GM12891 (cell line): ENCODE data around the gene TSPAN9.

Experiments
- POLR2A ChIP-seq: IDR thresholded peaks from 2 replicates; pipeline ENCODE4 v1.6.1; 2011; ENCODE audit warnings: low read depth, low read length, control low read depth
- POLR2AphosphoS5 ChIP-seq: IDR thresholded peaks from 2 replicates; pipeline ENCODE4 v1.6.1; 2011; ENCODE audit warnings: low read depth, low read length, control low read depth
- POU2F2 ChIP-seq: IDR thresholded peaks from 2 replicates; pipeline ENCODE4 v1.6.1; 2011; ENCODE audit warnings: low read depth, mild to moderate bottlenecking, control low read depth, low read length, moderate library complexity
- SPI1 ChIP-seq: IDR thresholded peaks from 2 replicates; pipeline ENCODE4 v1.6.1; 2011; ENCODE audit warnings: low read depth, low read length, control low read depth
- TAF1 ChIP-seq: IDR thresholded peaks from 2 replicates; pipeline ENCODE4 v1.6.1; 2011; ENCODE audit warnings: low read depth, low read length, control low read depth

DNA sequence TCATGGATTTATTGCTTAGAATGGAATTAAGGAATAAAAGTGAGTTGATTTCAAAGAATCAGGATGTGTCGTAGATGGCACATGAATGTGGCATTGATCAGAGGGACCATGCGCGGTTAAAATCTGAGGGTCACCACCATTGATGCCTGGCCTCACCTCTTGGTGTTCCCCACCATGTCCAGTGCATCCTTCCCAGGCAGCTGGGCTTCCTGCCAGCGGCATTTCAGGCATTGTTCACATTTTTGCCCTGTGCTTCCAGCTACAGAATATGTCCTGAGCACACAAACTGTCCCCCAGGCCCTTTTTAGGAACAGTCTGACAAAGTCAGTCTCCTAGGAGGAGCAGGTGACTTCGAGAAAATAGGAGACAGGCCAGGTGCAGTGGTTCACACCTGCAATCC, 42.0 kb upstream of the TSPAN9 start:
- TF ChIP-seq POLR2AphosphoS5, result no peak
- no peak for TF ChIP-seq SPI1
- no peak for TF ChIP-seq POLR2A
- no peak for TF ChIP-seq POU2F2
- TF ChIP-seq TAF1, result no peak
